ENCODE data around the gene INTS2. TPM values are rescaled to one million over a fixed set of nuclear protein-coding genes. Genes with fewer than 3 reads are reported as not detected.

Gene INTS2
- total RNA-seq, 1 experiment from 2014 or later, result 26.3 TPM

DNA sequence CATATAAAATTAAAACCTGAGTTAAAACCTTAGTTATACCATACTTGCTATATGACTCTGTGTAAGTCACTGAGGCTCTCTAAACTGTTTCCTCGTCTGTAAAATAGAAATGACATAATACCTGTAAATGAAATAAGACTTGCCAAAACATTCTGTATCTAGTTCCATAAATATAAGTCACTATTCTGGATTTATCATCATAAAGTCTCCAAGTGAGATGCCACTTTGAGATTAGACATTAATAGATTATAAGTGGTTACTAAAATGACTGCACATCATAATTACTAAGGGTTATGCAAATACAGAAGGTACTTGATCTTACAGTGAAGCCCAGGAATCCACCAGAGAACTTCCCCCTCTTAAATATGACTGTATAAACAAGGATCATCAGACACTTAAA, 52.5 kb downstream of the INTS2 start:
- no TSS peak for BruUV-seq (replicated peaks)
- intact Hi-C loops (cut with micrococcal nuclease; ENCODE audit: unreplicated experiment), result no loop called here
- TF ChIP-seq, protein P1, sequence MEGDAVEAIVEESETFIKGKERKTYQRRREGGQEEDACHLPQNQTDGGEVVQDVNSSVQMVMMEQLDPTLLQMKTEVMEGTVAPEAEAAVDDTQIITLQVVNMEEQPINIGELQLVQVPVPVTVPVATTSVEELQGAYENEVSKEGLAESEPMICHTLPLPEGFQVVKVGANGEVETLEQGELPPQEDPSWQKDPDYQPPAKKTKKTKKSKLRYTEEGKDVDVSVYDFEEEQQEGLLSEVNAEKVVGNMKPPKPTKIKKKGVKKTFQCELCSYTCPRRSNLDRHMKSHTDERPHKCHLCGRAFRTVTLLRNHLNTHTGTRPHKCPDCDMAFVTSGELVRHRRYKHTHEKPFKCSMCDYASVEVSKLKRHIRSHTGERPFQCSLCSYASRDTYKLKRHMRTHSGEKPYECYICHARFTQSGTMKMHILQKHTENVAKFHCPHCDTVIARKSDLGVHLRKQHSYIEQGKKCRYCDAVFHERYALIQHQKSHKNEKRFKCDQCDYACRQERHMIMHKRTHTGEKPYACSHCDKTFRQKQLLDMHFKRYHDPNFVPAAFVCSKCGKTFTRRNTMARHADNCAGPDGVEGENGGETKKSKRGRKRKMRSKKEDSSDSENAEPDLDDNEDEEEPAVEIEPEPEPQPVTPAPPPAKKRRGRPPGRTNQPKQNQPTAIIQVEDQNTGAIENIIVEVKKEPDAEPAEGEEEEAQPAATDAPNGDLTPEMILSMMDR (conservative IDR thresholded peaks at IDR 0.05; ENCODE audit: low read depth, low read length), result no peak
- no peak for TF ChIP-seq EZH2 (IDR thresholded peaks at IDR 0.05; ENCODE audit: borderline replicate concordance, low read depth, low read length, poor library complexity, severe bottlenecking)
- no peaks in the 10 kb centered on the region for H3K9me3 ChIP-seq (ENCODE audit: low read depth, low read length, poor library complexity, severe bottlenecking)
- no peaks in the 10 kb centered on the region for H3K27me3 ChIP-seq (replicated peaks; ENCODE audit: insufficient read depth, low read depth, low read length, poor library complexity)
- ChIA-PET CTCF (no interaction called here), POLR2A (ENCODE audit: low non-redundant PET) (no interaction called here)
- H3K27ac ChIP-seq (ENCODE audit: low read depth, low read length, poor library complexity, severe bottlenecking), result no peak overlapping the region
- H3K4me1 ChIP-seq (ENCODE audit: insufficient read depth, low read length, poor library complexity, severe bottlenecking), result no peaks in the 10 kb centered on the region
- no peak overlapping the region for H3K4me3 ChIP-seq (ENCODE audit: low read depth, low read length, poor library complexity, severe bottlenecking)
- peaks cover 53% of the 10 kb centered on the region for H3K36me3 ChIP-seq (ENCODE audit: insufficient read depth, low read length, poor library complexity, severe bottlenecking)
- DNase-seq (ENCODE audit: low spot score), result no peak

DNA sequence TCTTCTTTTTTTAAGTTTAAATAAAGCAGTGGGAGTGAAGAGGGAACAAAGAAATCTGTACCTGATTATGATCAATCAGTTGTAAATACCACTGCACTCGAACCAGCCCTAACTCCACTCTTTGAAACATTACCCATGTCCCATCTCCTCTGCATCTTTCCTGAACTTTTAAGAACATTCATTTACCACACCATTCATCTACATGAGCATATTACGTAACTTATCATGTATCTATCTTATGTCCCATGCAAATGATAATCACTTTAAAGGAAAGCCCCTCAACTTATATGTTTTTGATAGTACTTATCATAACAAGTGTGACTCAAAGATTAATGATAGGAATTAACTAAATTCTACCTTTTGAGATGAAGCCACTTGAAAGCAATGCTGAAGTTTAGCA, 53.7 kb downstream of the INTS2 start:
- no TSS peak for BruUV-seq (replicated peaks)
- POLR2A ChIA-PET (ENCODE audit: low non-redundant PET), result no interaction called here
- CTCF ChIA-PET, result no interaction called here
- no peak overlapping the region for H3K4me3 ChIP-seq (ENCODE audit: low read depth, low read length, poor library complexity, severe bottlenecking)
- H3K27me3 ChIP-seq (replicated peaks; ENCODE audit: insufficient read depth, low read depth, low read length, poor library complexity), result no peaks in the 10 kb centered on the region
- no peak overlapping the region for H3K27ac ChIP-seq (ENCODE audit: low read depth, low read length, poor library complexity, severe bottlenecking)
- peaks cover 58% of the 10 kb centered on the region for H3K36me3 ChIP-seq (ENCODE audit: insufficient read depth, low read length, poor library complexity, severe bottlenecking)
- no peak for TF ChIP-seq EZH2 (IDR thresholded peaks at IDR 0.05; ENCODE audit: borderline replicate concordance, low read depth, low read length, poor library complexity, severe bottlenecking)
- TF ChIP-seq, protein P1 (conservative IDR thresholded peaks at IDR 0.05; ENCODE audit: low read depth, low read length), result no peak
- intact Hi-C loops (cut with micrococcal nuclease; ENCODE audit: unreplicated experiment), result no loop called here
- H3K9me3 ChIP-seq (ENCODE audit: low read depth, low read length, poor library complexity, severe bottlenecking), result no peaks in the 10 kb centered on the region
- DNase-seq (ENCODE audit: low spot score), result no peak
- H3K4me1 ChIP-seq (ENCODE audit: insufficient read depth, low read length, poor library complexity, severe bottlenecking), result no peaks in the 10 kb centered on the region

DNA sequence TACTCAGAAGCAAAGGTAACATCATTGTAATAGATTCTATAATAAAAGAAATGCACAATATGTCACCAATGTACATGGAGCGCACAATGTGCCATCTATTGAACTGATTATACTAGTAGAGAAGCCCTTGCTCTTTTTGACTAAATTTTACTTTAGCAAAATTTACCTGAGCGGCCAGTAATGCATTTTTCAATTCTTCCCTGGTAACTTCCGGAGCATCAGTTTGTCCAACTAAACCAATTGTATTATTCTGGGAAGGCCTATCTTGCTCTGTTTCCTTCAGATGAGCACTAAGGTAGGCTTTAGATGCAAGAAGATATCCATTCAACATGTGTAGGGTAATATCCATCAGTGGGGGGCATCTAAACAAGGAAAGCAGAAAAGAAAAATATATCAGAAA, 55.7 kb downstream of the INTS2 start:
- CTCF ChIA-PET, result no interaction called here
- intact Hi-C loops (cut with micrococcal nuclease; ENCODE audit: unreplicated experiment), result no loop called here
- TF ChIP-seq, protein P1 (conservative IDR thresholded peaks at IDR 0.05; ENCODE audit: low read depth, low read length), result no peak
- TF ChIP-seq EZH2 (IDR thresholded peaks at IDR 0.05; ENCODE audit: borderline replicate concordance, low read depth, low read length, poor library complexity, severe bottlenecking), result no peak

More for the DNA sequence above, 55.7 kb downstream of the INTS2 start:
- BruUV-seq (replicated peaks), result no TSS peak
- POLR2A ChIA-PET (ENCODE audit: low non-redundant PET), result no interaction called here
- no peaks in the 10 kb centered on the region for H3K4me1 ChIP-seq (ENCODE audit: insufficient read depth, low read length, poor library complexity, severe bottlenecking)
- H3K9me3 ChIP-seq (ENCODE audit: low read depth, low read length, poor library complexity, severe bottlenecking), result no peaks in the 10 kb centered on the region
- peaks cover 62% of the 10 kb centered on the region for H3K36me3 ChIP-seq (ENCODE audit: insufficient read depth, low read length, poor library complexity, severe bottlenecking)
- H3K4me3 ChIP-seq (ENCODE audit: low read depth, low read length, poor library complexity, severe bottlenecking), result no peak overlapping the region
- no peaks in the 10 kb centered on the region for H3K27me3 ChIP-seq (replicated peaks; ENCODE audit: insufficient read depth, low read depth, low read length, poor library complexity)
- H3K27ac ChIP-seq (ENCODE audit: low read depth, low read length, poor library complexity, severe bottlenecking), result no peak overlapping the region
- no peak for DNase-seq (ENCODE audit: low spot score)
